Right ventricle myocardium inferior (tissue), 1 donor: ENCODE measurements around the gene PJA2. TPM values are rescaled to one million over a fixed set of nuclear protein-coding genes. Genes with fewer than 3 reads are reported as not detected.
A peak's percentile ranks its signal among the peaks of the same experiment; 100 is the strongest.
"Not testable (repeated sequence)": the region's sequence is repeated elsewhere in the genome, so short reads cannot be mapped to it uniquely, and the experiment has no call there.

ENCODE experiments used
- ATAC-seq: fragments of 200-7000 bp; cut with Tn5 transposase; one replicate; pipeline ENCODE4 v1.9.1; 2020; ENCODE audit warnings: mild to moderate bottlenecking, moderate library complexity
- DNase-seq: peaks from one replicate; pipeline ENCODE4 v3.0.0; 2021; ENCODE audit errors: missing footprints
- intact Hi-C: fragments of 100-400 bp; cut with DNase I; formaldehyde crosslinking; loops from one replicate; pipeline ENCODE4 v1.11.0; 2022
- long read RNA-seq: library from polyadenylated mRNA; unstranded; transcript quantifications from one replicate; pipeline ENCODE4 v2.0.0, GENCODE V29; 2021
- total RNA-seq: library from RNA; stranded (reverse); fragmentation: NEBNext Ultra II Directional; extraction: Animal tissue kit (Norgen Biotek cat#: 25700); gene quantifications from one replicate; pipeline ENCODE4 v1.2.1, GENCODE V29; 2021
- donor health status: DM: no; HTN: yes; CAD: no; lungs with severe emphysema.

PJA2 gene, protein sequence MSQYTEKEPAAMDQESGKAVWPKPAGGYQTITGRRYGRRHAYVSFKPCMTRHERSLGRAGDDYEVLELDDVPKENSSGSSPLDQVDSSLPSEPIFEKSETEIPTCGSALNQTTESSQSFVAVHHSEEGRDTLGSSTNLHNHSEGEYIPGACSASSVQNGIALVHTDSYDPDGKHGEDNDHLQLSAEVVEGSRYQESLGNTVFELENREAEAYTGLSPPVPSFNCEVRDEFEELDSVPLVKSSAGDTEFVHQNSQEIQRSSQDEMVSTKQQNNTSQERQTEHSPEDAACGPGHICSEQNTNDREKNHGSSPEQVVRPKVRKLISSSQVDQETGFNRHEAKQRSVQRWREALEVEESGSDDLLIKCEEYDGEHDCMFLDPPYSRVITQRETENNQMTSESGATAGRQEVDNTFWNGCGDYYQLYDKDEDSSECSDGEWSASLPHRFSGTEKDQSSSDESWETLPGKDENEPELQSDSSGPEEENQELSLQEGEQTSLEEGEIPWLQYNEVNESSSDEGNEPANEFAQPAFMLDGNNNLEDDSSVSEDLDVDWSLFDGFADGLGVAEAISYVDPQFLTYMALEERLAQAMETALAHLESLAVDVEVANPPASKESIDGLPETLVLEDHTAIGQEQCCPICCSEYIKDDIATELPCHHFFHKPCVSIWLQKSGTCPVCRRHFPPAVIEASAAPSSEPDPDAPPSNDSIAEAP
- total RNA-seq = 70.5 TPM
- long read RNA-seq, full-length matches to known transcripts = 95 of 101 reads
- long read RNA-seq, partial matches to known transcripts = 0 of 101 reads
- long read RNA-seq, other reads (novel, unspliced or antisense) = 6 of 101 reads

DNA sequence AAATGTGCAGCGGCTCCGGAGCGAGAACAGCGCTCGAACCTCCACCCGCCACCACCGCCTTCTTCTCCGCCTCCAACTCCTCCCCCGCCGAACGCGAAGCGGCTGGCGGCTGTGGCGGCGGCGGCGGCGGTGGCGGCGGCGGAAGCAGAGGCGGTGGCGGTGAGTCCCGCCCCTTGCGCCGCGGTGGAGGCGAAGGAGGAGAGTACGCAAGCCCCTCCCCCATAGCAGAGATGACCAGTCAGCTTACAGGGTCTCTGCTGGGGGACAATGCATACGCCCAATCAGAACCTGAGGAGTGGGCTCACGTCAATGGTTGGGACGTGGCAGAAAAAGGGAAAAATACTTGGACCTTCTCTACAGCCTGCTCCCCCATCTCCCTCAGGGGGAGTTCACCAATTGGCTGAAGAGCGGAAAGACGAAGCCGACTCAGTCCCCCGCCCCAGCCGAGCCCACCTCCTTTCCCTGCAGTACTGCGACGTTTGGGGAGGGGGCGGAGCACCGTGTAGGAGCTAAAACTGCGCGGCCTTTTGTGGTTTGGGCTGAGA, at the start of gene PJA2:
Gene PJA2, minus strand, starts transcription at position 131 of the 545 bp plus-strand sequence. CDS start 26,541 bp downstream, outside the sequence.
- ATAC-seq = peak; percentile 97
- intact Hi-C loops = loop anchor here (1.0 to 5.0 kb wide), 4 partner anchors 63 to 683 kb away; partner anchors contain the start of gene MAN2A1
- DNase-seq = peak; percentile 99

DNA sequence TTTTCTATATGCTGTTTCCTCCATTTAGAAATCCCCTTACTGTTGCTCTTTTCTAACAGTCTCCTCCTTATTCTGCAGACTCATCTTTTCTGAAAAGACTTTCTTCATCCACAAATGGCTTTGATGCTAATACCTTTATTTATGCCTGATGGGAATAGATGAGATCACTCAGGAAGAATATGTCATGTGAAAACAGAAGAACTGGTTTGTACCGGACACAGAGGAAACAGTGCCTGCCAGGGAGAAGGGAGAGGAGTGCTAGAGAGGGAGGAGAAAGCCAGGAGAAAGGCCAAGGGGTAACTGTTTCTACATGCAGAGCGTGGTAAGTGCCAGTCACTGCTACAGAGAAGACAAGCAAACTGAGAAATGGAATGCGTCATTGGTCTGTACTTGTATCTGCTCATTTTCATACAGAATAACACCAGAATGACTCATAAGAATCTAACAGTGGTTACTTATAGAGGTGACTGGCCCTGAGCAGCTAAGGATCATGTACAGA, 45.9 kb upstream of the PJA2 start:
- intact Hi-C loops = no loop called here
- DNase-seq (no peak), ATAC-seq (peak; percentile 80)

DNA sequence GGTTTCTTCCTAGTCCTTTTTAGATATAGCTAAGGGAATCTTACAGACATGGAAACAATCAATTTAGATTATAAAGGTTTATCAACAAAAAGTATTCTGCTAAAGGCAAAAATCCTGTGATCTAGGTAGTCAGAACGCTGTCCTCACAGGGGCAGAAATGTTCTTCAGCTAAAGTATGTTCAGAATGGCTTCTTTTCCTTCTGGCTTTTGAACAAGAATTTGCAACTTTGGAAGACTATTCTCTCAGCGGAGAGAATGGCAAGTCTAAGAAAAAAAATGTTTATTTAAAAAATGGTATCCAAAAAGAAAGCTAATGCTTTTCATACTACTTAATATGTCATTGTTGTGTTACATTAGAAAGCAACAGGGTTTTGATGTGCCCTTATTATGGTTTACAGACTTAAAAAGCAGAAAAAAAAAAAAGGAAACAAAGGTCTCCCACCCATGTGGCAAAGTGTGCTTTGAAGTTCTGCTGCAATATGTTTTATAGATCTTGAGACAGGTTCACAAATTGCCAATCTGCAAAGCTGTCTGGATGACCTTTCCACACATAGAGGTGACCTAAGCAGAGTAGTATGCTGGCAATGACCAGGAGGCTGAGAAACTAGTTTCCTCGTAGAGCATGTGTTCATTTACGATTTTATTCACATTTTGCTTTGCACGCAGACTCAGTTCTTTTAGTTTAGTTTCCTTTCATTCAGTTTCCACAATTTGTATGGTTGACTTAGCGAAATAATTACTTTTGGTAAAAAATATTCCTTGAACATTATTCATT, 45.1 kb upstream of the PJA2 start:
- ATAC-seq (no peak), DNase-seq (no peak)
- intact Hi-C loops = no loop called here

DNA sequence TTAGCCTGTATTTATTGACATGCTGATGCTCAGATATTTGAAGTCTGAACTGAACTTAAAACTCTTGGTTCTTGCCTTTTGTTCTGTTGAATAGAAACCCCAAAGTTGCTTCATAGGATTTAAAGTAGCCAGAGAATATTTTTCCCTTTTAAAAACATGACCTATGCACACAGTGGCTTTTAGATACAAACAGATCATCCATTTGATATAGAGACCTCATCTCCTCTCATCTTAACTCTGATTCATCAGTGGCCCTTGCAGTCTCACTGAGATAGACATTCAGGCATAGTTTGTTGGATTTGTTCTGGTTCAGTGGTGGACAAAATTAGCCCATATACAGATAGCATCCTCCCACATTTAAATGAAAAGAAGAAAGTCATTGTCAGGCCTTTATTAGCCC, 43.5 kb upstream of the PJA2 start:
- ATAC-seq (no peak), DNase-seq (no peak)
- intact Hi-C loops = no loop called here

DNA sequence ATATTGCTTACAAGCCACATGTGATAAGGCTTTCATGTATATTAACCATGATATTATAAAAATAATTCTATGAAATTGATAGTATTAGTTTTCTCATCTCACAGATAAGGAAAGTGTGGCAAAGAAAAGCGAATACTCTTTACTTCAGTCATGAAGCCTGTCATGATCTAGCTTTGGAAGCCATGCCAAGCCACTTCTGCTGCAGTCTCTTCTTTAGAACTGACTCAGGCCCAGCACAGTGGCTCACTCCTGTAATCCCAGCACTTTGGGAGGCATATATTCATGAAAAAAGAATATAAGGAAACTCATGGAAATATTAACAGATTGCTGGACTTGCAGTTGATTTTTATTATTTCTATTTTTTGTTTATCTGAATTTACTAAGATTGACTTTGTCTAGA, 42.9 kb upstream of the PJA2 start:
- ATAC-seq (no peak), DNase-seq (no peak)
- intact Hi-C loops = no loop called here

DNA sequence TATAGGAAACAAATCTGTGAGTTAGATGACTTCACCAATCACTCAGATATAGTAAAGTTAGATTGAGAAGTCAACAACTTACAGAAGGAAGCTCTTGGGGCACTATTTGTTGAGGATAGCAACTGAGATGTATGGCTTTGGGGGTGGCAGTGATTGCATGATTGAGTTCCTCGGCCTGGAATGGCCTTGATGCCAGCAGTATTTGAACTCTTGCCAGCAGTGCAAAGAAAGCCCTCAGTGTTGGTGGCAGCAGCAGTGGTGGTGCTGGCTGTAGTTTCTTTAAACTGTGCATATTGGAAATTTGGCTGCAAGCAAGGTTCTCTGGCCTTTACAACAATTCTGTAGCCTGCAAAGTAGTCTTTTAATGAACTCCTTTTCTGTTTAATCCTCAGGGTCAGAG, 41.4 kb upstream of the PJA2 start:
- DNase-seq (no peak), ATAC-seq (no peak)
- intact Hi-C loops = no loop called here

DNA sequence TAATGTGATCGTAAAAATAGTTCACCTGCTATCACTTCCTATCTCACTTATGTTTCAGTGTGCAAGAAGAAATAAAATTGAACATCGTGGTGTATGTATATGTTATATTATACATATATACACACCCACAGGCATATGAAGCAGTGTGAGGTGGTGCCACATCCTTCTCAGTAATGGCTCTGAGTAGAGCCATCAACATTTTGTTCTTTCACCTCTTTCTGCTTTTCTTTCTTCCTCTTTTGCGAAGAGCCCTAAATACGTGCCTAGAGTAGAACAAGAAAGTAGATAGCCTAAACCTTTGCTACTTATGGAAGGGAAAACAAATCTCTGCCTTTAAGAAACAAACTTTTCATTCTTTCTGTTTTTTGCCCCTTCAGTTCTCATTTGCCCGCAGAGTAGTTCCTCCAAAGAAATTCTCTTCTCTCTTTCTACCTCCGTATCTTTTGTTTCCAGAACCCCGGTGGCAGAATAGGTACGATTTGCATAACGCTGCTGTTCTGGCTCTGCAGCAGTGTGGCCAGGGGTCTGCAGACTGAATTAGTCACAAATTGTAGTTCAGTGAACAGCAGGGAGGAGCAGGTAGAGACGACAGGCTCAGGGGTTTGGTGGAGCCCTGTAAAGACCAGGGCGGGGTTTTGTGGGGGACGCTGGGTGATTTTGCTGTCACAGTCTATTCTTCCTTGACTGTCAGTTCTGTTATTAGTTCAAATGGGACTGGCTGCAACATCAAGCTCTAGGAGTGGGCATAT, 40.5 kb upstream of the PJA2 start:
- no peak for ATAC-seq
- no peak for DNase-seq
- intact Hi-C loops = no loop called here

DNA sequence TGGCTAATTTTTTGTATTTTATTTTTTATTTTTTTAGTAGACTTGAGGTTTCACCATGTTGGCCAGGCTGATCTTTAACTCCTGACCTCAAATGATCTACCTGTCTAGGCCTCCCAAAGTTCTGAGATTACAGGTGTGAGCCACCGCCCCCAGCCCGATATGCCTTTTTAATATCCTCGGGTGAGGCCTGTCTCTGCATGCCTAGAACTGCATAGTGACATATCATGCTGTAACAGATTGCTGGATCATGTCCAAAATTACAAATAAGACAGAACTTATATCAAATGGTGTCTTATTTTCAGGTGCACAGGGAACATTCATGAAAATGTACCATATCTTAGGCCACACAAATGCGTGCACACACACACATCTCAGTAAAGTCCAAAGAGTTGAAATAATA, 39.1 kb upstream of the PJA2 start:
- no peak for ATAC-seq
- DNase-seq = no peak
- intact Hi-C loops = no loop called here

DNA sequence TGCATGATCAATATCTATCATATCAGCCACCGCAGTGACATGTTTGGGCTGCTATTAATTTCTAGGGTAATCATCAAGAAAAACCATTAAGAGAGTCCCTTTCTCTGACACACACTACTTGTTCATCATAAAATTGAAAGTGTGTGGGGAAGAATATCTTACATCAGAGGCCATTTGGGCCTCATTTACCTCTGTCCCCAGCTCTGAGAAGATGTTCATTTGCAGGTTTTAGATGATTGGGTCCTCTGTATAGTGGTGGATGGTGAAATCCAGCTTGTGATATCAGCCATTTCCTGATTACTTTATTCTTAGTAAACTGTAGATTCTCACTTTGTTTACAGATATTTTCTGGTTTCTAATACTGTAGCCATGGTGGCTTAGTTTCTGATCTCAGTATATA, 29.8 kb upstream of the PJA2 start:
- DNase-seq (no peak), ATAC-seq (no peak)
- intact Hi-C loops = no loop called here

DNA sequence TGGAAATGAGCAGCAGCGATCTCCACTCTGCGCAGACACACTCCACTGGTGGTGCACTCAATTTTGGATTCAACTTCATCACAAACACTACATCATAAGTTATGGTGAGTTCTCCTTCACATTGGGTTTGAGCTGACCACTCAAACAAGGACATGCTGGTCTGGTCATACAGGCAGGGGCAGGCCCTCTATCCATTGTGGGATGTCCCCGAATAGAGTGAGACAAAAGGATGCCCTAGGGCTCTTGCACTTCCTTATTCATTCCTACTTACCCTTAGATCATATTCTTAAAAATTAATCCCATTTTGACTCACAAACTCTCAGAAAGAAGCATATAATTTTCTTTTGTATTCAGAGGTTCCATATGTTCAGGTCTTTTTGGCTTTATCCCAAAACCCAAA, 16.3 kb upstream of the PJA2 start:
- DNase-seq = no peak
- no peak for ATAC-seq
- intact Hi-C loops = no loop called here

DNA sequence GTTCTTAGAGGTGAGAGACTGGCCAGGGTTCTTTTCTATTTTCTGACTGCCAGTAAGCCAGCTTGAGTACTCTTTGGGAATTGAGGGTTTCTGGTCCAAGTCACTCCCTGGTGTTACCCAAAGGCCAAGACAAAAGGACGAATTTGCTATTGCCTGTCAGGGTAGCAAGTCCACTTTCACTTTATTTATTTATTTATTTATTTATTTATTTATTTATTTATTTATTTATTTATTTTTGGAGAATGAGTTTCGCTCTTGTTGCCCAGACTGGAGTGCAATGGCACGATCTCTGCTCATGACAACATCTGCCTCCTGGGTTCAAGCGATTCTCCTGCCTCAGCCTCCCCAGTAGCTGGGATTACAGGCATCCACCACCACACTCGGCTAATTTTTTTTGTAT, 15.7 kb upstream of the PJA2 start:
- intact Hi-C loops, ATAC-seq, DNase-seq: not testable (repeated sequence)

DNA sequence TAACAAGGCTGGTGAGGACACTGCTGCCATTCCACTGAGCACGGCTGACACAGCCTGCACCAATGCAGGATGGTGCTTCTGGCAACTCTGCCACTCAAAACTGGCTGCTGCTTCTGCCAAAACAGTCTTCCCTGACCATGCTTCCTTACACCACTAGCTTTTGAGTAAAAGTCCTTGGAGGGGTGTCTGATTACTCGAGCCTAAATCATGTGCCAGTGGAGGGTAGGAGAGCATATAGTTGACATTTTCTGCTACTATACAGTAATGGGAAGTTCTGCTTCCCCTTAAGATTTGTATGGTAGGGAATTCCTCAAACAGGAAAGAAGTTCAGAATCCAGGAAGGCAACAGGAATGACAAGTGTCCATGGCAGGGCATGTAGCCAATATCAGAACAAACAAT, 12.2 kb upstream of the PJA2 start:
- ATAC-seq (no peak), DNase-seq (no peak)
- intact Hi-C loops = no loop called here

DNA sequence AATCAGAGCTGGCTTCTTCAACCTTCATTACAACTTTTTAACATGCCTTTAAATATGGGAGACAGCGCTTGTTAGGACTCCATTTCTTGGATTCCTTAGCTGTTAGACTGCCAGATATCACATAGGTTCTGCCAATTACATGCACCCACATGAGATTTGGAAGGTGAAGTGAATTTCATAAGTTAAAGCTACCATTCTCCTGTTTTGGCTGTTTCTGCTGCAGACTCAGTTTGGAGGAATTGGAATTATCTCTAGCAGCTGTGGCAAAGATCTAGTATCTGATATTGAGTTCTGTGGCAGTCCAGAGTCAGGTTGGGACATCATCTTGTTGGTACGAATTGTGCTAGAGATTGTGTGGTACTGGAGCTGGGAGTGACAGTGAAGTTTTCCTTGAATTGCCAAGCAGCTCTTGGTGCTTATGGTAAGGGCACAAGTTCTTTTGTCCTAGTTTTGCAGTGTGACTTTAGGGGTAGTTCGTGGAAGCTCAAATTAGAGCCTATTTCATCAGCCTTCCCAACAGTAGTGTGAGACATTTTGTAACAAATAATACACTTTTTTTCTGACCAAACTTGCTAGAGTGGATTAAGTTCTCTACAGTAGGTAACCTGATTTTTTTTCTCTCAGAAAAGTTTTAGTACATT, 9.1 kb upstream of the PJA2 start:
- DNase-seq (no peak), ATAC-seq (no peak)
- intact Hi-C loops = no loop called here

DNA sequence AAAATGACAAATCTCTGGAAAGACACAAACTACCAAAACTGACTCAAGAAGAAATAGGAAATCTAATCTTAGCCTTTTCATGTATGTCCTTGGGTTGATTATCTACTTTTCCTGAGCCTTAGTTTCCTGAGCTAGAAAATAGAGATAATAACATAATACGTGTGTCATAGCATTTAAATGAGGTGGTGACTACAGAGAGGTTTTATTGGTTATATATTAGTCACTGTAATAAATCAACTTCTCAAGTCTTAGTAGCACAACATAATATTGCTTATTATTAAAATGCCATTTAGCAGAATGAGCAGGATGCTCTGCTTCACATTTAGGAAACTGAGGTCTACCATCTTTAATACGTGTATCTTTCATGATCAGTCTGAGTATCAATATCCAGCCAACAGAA, 7.1 kb upstream of the PJA2 start:
- no peak for DNase-seq
- no peak for ATAC-seq
- intact Hi-C loops = no loop called here

DNA sequence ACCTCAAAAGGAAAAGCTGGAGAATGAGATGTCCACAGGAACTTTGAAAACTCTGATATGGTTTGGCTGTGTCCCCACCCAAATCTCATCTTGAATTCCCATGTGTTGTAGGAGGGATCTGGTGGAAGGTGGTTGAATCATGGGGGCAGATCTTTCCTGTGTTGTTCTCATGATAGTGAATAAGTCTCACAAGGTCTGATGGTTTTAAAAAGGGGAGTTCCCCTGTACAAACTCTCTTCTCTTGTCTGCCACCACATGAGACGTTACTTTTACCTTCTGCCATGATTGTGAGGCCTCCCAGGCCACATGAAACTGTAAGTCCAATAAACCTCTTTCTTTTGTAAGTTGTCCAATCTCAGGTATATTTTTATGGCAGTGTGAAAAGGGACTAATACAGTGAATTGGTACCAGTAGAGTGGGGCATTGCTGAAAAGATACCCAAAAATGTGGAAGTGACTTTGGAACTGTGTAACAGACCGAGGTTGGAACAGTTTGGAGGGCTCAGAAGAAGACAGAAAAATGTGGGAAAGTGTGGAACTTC, 4.2 kb upstream of the PJA2 start:
- intact Hi-C loops = loop anchor here (5.0 kb wide), 1 partner anchor 67 kb away; no protein-coding TSS in a partner anchor
- DNase-seq, ATAC-seq: not testable (repeated sequence)

DNA sequence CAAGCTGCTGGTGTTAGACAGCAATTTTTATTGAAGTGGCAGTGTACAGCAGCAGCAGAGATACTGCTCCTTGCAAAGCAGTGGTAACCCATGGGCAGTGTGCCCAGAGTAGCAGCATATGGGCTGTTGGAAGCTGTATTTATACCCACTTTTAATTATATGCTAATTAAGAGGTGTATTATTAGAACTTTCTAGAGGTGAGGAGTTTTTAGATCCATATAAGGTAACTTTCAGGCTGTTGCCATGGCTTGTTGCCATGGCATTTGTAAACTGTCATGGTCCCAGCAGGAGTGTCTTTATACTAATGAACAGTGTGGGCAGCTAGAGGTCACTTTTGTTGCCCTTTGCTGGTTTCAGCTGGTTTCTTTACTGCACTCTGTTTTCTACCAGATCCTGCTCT, 3.7 kb upstream of the PJA2 start:
- intact Hi-C loops = loop anchor here (5.0 kb wide), 1 partner anchor 66 kb away; no protein-coding TSS in a partner anchor
- ATAC-seq (no peak), DNase-seq (no peak)

DNA sequence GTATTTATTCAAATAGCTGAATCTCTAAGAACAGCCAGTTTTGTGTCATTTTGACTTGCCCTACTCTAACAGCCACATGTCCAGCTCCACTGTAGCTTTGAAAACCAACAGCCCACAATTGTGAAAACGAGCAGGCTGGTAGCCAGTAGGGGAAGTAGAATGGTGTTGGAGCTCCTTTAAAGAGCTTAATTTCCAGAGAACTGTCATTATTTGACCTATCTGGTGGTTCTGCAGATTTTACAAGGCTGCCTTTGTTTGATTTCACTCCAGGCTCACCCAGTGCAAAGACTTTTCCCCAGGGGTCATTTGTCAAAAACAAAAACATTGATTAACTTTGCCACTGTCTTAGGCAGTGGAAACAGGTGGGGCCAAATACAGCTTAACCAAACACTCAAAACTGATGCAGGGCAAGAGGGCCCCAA, 3.2 kb upstream of the PJA2 start:
- no peak for DNase-seq
- ATAC-seq = no peak
- intact Hi-C loops = loop anchor here (5.0 kb wide), 1 partner anchor 66 kb away; no protein-coding TSS in a partner anchor
